ENCODE data around the gene ZNF692. TPM values are rescaled to one million over a fixed set of nuclear protein-coding genes. Genes with fewer than 3 reads are reported as not detected.
"Not testable (repeated sequence)": the region's sequence is repeated elsewhere in the genome, so short reads cannot be mapped to it uniquely, and the experiment has no call there.

The ZNF692 gene
- total RNA-seq, 1 donor from 2014 or later = 23.0 TPM

DNA sequence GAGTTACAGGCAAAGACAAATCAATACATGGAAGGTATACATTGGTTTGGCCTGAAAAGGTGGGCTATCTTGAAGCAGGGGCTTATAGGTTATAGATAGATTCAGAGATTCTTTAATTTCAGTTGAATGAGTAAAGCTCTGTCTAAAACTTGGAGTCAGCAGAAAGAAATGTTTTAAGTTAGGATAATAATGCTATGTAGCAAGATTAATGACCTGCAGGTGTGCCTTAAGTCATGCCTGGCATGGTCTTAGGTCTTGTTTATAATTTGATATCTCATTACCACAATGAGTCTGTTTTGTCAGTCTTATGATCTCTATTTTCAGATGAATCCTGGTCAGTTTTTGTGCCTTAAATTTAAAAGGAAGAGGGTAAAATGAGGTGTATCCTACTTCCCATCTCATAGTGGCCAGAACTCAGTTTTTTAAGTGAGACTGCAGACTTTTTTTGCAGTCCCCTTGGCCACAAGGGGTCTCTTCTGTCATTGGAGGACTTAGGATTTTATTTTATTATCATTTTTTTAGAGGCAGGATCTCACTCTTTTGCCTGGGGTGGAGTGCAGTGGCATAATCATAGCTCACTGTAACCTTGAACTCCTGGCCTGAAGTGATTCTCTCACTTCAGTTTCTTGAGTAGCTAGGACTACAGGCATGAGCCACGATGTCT, 25.9 kb upstream of the ZNF692 start:
- no peak overlapping the region for H3K4me3 ChIP-seq
- no peak overlapping the region for H3K27ac ChIP-seq (replicated peaks)
- DNase-seq = no peak
- H3K27me3 ChIP-seq (ENCODE audit: low read depth) = no peaks in the 10 kb centered on the region
- no peaks in the 10 kb centered on the region for H3K9me3 ChIP-seq (replicated peaks)
- TF ChIP-seq, protein P1, sequence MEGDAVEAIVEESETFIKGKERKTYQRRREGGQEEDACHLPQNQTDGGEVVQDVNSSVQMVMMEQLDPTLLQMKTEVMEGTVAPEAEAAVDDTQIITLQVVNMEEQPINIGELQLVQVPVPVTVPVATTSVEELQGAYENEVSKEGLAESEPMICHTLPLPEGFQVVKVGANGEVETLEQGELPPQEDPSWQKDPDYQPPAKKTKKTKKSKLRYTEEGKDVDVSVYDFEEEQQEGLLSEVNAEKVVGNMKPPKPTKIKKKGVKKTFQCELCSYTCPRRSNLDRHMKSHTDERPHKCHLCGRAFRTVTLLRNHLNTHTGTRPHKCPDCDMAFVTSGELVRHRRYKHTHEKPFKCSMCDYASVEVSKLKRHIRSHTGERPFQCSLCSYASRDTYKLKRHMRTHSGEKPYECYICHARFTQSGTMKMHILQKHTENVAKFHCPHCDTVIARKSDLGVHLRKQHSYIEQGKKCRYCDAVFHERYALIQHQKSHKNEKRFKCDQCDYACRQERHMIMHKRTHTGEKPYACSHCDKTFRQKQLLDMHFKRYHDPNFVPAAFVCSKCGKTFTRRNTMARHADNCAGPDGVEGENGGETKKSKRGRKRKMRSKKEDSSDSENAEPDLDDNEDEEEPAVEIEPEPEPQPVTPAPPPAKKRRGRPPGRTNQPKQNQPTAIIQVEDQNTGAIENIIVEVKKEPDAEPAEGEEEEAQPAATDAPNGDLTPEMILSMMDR (IDR thresholded peaks at IDR 0.05; ENCODE audit: borderline replicate concordance) = no peak
- H3K36me3 ChIP-seq = no peaks in the 10 kb centered on the region
- H3K4me1 ChIP-seq = no peaks in the 10 kb centered on the region
- intact Hi-C loops (cut with micrococcal nuclease) = no loop called here

GRCh38 chr1:248882427-248882826, 23.5 kb upstream of the ZNF692 start:
- H3K36me3 ChIP-seq; DNase-seq; H3K27me3 ChIP-seq (ENCODE audit: low read depth); H3K9me3 ChIP-seq (replicated peaks); H3K27ac ChIP-seq (replicated peaks); H3K4me1 ChIP-seq; H3K4me3 ChIP-seq; intact Hi-C loops (cut with micrococcal nuclease): not testable (repeated sequence)

GRCh38 chr1:248881261-248881660, 22.4 kb upstream of the ZNF692 start:
- TF ChIP-seq, protein P1 (IDR thresholded peaks at IDR 0.05; ENCODE audit: borderline replicate concordance) = no peak
- intact Hi-C loops (cut with micrococcal nuclease) = no loop called here
- Histone ChIP-seq H3K4me3 (no peak overlapping the region), H3K27me3 (ENCODE audit: low read depth) (no peaks in the 10 kb centered on the region), H3K36me3 (no peaks in the 10 kb centered on the region), H3K9me3 (replicated peaks) (no peaks in the 10 kb centered on the region), H3K4me1 (no peaks in the 10 kb centered on the region), H3K27ac (replicated peaks) (no peak overlapping the region)
- DNase-seq = no peak

DNA sequence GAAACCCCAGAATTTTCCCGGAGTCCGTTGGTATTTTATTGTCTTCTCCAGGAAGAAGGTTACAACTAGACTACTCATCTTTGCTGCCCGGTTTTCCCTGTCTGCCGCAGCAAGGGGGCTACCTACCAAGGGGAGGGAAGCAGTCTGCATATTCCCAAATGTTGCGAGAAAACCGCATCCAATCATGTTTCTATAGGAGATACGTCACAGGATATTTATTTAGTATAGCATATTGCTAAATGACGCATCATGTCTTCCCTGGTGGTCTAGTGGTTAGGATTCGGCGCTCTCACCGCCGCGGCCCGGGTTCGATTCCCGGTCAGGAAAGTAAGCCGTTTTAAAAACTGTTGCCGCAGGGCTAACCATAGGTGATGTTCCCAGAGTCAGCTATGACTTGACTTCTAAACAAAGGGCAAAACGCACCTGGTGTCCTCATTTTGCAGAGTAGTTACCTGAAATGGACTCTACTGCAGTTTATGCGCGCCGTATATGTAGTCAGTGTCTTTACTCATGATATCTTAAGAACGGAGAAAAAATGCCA, 15.2 kb upstream of the ZNF692 start:
- peak; percentile 66 for DNase-seq
- Histone ChIP-seq H3K36me3 (no peaks in the 10 kb centered on the region), H3K4me3 (peak overlapping the region; percentile 75), H3K4me1 (peaks cover 14% of the 10 kb centered on the region), H3K27ac (replicated peaks) (peak overlapping the region; percentile 95), H3K9me3 (replicated peaks) (no peaks in the 10 kb centered on the region), H3K27me3 (ENCODE audit: low read depth) (no peaks in the 10 kb centered on the region)
- TF ChIP-seq, protein P1 (IDR thresholded peaks at IDR 0.05; ENCODE audit: borderline replicate concordance) = no peak
- intact Hi-C loops (cut with micrococcal nuclease) = no loop called here

DNA sequence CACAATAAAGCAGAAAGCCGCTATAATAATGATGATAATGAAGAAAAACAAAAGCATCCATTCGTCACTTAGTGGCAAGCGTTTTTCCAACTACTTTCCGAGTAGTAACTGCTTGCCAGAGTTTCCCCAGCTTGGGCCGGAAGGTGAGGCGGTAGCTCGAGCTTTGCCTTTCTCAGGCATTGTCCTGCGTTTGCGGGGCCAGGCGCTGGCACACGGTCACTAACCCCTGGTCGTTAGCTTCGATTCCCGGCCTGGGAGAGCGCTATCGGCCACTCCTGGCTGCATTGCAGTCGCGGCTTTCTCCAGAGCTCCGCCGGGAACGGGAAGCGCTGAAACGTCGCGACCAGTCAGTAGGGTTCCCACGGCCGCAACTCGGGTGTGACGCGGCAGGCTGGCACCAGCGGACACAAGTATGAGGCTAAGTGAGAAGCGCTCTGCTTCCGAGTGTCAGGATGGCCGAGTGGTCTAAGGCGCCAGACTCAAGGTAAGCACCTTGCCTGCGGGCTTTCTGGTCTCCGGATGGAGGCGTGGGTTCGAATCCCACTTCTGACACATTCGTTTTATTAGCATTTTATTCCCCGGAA, 14.6 kb upstream of the ZNF692 start:
- peaks cover 14% of the 10 kb centered on the region for H3K4me1 ChIP-seq
- intact Hi-C loops (cut with micrococcal nuclease) = no loop called here
- TF ChIP-seq, protein P1 (IDR thresholded peaks at IDR 0.05; ENCODE audit: borderline replicate concordance) = no peak
- H3K4me3 ChIP-seq = peak overlapping the region; percentile 75
- no peaks in the 10 kb centered on the region for H3K9me3 ChIP-seq (replicated peaks)
- peak; percentile 90 for DNase-seq
- H3K27me3 ChIP-seq (ENCODE audit: low read depth) = no peaks in the 10 kb centered on the region
- H3K27ac ChIP-seq (replicated peaks) = peak overlapping the region; percentile 95
- H3K36me3 ChIP-seq = no peaks in the 10 kb centered on the region
